Measurements from ENCODE around the gene OIT3.

Gene OIT3

DNA sequence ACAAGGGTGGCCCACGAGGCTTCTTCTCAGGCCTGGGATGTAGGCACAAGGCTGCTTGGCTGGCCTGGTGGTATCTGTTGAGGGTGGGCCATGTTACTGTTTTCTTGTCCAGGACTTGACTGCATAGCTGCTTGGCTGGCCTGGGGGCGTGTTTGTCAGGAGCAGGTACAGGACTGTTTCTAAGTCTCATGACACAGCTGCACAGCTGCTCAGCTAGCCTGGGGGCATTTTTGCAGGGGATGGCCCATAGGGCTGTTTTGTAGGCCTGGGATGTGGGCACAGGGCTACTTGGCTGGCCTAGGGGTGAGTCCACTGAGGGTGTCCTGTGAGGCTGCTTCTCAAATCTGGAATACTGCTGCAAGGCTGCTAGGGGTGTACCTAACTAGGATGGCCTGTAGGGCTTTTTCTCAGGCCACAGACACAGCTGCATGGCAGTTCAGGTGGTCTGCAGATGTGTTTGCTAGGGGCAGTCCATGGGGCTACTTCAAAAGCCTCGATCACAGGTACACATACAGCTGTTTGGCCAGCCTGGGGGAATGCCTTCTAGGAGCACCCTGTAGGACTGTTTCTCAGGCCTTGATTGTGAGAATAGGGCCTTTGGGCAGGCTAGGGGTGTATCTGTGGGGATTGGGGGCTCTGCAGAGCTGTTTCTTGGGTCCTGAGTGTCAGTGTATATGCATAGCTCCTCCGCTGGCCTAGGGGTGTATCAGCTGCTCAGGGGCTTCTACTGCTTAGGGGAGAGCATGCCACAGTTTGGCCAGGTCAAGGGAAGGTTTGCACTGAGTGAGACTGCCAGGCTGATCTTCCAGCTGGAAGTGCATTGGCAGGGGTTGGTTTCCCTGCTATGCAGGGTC is 87.7 kb downstream of the OIT3 start:
- no peaks in the 10 kb centered on the region for H3K27me3 ChIP-seq (ENCODE audit: control insufficient read depth, insufficient read depth, low read length)
- no peaks in the 10 kb centered on the region for H3K36me3 ChIP-seq (ENCODE audit: control insufficient read depth, insufficient read depth, low read length)
- no peak overlapping the region for H3K9ac ChIP-seq (ENCODE audit: low read depth, low read length)
- H3K9me3 ChIP-seq (ENCODE audit: control insufficient read depth, insufficient read depth, low read length) = peaks cover 11% of the 10 kb centered on the region
- no peaks in the 10 kb centered on the region for H3K4me1 ChIP-seq (ENCODE audit: control insufficient read depth, insufficient read depth, low read length)
- H3K27ac ChIP-seq (ENCODE audit: low read depth, low read length) = no peak overlapping the region
- no peak overlapping the region for H3K4me3 ChIP-seq (ENCODE audit: low read depth, low read length)

DNA sequence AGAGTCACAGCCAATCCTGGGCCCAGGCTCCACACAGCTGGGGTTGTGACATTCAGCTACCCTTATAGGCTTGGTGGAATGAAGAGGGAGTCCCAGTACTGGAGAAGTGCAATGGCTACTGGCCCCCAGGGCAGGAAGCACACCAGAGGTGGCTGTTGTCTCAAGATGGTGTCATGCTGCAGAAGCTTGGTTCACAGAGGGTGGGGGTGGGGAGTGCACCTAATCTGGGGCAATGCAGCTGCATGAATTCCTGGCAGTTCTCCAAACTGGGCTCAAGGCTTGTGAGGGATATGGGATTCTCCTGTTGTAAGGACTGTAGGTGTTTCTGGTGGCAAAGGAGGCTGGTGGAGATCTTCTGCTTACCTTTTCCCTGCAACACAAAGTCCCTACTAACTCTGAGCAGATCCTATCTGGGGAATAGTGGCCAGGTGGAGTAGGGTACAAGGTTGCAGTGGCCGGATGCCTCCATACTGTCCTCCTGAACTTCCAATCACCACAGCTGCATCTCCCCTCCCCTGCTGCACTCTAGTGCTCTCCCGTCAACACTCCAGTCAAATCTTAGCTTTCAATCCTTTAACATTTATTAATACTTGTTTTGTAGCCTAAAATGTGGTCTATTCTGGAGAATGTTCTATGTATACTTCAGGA is 88.5 kb downstream of the OIT3 start:
- Histone ChIP-seq H3K4me1 (ENCODE audit: control insufficient read depth, insufficient read depth, low read length) (no peaks in the 10 kb centered on the region), H3K9ac (ENCODE audit: low read depth, low read length) (no peak overlapping the region), H3K36me3 (ENCODE audit: control insufficient read depth, insufficient read depth, low read length) (no peaks in the 10 kb centered on the region), H3K4me3 (ENCODE audit: low read depth, low read length) (no peak overlapping the region), H3K9me3 (ENCODE audit: control insufficient read depth, insufficient read depth, low read length) (peaks cover 11% of the 10 kb centered on the region), H3K27me3 (ENCODE audit: control insufficient read depth, insufficient read depth, low read length) (no peaks in the 10 kb centered on the region), H3K27ac (ENCODE audit: low read depth, low read length) (no peak overlapping the region)
